Measurements from ENCODE around the gene VWA3A.

DNA sequence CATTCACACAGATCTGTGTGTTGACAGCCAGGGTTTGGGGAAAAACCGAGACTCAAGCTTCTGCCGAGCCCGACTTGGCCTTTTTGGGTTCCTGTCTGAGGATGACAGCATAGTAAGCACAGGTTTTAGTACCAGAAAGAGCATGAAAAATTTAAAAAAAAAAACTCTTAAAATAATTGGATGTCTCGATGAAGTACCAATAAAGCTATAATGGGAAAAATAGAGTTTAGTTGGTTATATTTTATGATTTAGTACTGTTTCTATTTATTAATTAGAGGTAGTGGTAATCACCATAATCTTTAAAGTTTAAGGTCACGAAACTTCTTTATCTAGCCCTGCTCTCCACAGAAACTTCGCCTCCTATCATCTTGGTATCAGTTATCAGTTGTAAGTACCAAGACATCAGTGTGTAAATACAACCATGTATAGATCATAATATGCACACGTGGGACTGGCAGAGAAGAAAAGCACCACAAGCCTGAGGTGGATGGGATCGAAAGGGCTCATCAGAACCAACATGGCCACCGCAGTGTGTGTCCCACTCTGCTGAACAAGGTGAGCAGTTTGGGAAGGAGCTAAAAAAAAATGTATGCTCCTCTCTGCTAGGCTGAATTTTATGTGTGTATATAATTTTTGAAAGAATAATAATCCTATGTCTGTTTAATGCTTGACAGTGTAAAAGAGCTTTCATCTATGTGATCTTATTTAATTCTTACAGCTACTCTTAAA, 99.4 kb downstream of the VWA3A start:
- TF ChIP-seq, protein P1, sequence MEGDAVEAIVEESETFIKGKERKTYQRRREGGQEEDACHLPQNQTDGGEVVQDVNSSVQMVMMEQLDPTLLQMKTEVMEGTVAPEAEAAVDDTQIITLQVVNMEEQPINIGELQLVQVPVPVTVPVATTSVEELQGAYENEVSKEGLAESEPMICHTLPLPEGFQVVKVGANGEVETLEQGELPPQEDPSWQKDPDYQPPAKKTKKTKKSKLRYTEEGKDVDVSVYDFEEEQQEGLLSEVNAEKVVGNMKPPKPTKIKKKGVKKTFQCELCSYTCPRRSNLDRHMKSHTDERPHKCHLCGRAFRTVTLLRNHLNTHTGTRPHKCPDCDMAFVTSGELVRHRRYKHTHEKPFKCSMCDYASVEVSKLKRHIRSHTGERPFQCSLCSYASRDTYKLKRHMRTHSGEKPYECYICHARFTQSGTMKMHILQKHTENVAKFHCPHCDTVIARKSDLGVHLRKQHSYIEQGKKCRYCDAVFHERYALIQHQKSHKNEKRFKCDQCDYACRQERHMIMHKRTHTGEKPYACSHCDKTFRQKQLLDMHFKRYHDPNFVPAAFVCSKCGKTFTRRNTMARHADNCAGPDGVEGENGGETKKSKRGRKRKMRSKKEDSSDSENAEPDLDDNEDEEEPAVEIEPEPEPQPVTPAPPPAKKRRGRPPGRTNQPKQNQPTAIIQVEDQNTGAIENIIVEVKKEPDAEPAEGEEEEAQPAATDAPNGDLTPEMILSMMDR (conservative IDR thresholded peaks at IDR 0.05) = no peak
- TF ChIP-seq ZFX (IDR thresholded peaks at IDR 0.05) = no peak
